ENCODE results near the gene CCDC40.

The CCDC40 gene

GRCh38 chr17:80025140-80025539 is 11.3 kb upstream of the CCDC40 start:
- H3K27me3 Mint-ChIP-seq (ENCODE audit: low read depth, poor library complexity): no peaks in the 10 kb centered on the region
- no peak overlapping the region for H3K4me3 Mint-ChIP-seq
- peaks cover 36% of the 10 kb centered on the region for H3K4me1 Mint-ChIP-seq
- H3K9me3 Mint-ChIP-seq: no peaks in the 10 kb centered on the region
- DNase-seq: peak; percentile 27
- H3K27ac Mint-ChIP-seq: no peak overlapping the region
- TF ChIP-seq CTCF (IDR thresholded peaks at IDR 0.05): no peak
- peaks cover 30% of the 10 kb centered on the region for H3K36me3 Mint-ChIP-seq (ENCODE audit: low read depth)

GRCh38 chr17:80025796-80026195 is 10.6 kb upstream of the CCDC40 start:
- Mint-ChIP-seq H3K36me3 (ENCODE audit: low read depth) (peaks cover 30% of the 10 kb centered on the region), H3K27ac (no peak overlapping the region), H3K4me1 (peaks cover 38% of the 10 kb centered on the region), H3K9me3 (no peaks in the 10 kb centered on the region), H3K27me3 (ENCODE audit: low read depth, poor library complexity) (no peaks in the 10 kb centered on the region), H3K4me3 (no peak overlapping the region)
- no peak for TF ChIP-seq CTCF (IDR thresholded peaks at IDR 0.05)
- no peak for DNase-seq

GRCh38 chr17:80026359-80027042 is 9.9 kb upstream of the CCDC40 start:
- Mint-ChIP-seq H3K4me3 (no peak overlapping the region), H3K27ac (peak overlapping the region; percentile 53), H3K9me3 (no peaks in the 10 kb centered on the region), H3K27me3 (ENCODE audit: low read depth, poor library complexity) (no peaks in the 10 kb centered on the region), H3K36me3 (ENCODE audit: low read depth) (peaks cover 28% of the 10 kb centered on the region), H3K4me1 (peaks cover 44% of the 10 kb centered on the region)
- no peak for TF ChIP-seq CTCF (IDR thresholded peaks at IDR 0.05)
- DNase-seq: no peak

GRCh38 chr17:80027043-80027435 is 9.4 kb upstream of the CCDC40 start:
- Mint-ChIP-seq H3K27me3 (ENCODE audit: low read depth, poor library complexity) (no peaks in the 10 kb centered on the region), H3K9me3 (no peaks in the 10 kb centered on the region), H3K27ac (no peak overlapping the region), H3K4me3 (no peak overlapping the region), H3K4me1 (peaks cover 46% of the 10 kb centered on the region), H3K36me3 (ENCODE audit: low read depth) (peaks cover 22% of the 10 kb centered on the region)
- no peak for TF ChIP-seq CTCF (IDR thresholded peaks at IDR 0.05)
- no peak for DNase-seq

- peaks cover 22% of the 10 kb centered on the region for H3K36me3 Mint-ChIP-seq (ENCODE audit: low read depth)
- no peak overlapping the region for H3K4me3 Mint-ChIP-seq
- no peak for TF ChIP-seq CTCF (IDR thresholded peaks at IDR 0.05)
- DNase-seq: no peak
- no peaks in the 10 kb centered on the region for H3K9me3 Mint-ChIP-seq
- peaks cover 56% of the 10 kb centered on the region for H3K4me1 Mint-ChIP-seq
- no peak overlapping the region for H3K27ac Mint-ChIP-seq
- H3K27me3 Mint-ChIP-seq (ENCODE audit: low read depth, poor library complexity): no peaks in the 10 kb centered on the region
Measured at GRCh38 chr17:80028030-80028429, 8.4 kb upstream of the CCDC40 start.
